Stimulated activated CD8-positive, alpha-beta memory T cell treated with anti-CD3 and anti-CD28 coated beads, Interleukin-2, amount 100 ng/mL, for 48 hours (primary cell): ENCODE measurements around the gene WWOX.

Experiments used
- DNase-seq, 2 donors: peaks; one replicate each; pipeline ENCODE4 v3.0.0-alpha.2; 2020; ENCODE audit warnings: low read depth in 2 of 2

WWOX gene

DNA sequence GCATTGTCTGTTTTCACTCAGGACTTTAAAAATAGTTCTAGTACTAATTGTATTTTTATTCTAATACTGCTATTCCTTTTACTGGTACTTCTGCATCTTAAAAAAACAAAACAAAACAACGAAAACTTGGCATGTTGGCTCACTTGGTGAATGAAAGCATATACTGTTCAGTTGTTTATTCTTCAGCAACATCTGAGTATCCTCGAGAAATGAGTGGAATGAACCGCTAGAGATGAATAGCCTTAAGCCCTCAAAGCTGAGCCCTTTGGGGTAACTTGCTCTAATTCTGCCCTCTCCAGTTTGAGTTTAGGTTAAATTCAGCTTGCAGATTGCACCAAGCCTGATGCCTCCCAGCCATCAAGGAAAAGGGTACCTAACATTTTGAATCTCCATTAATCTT lies 126.5 kb downstream of the WWOX start:
- no peak for DNase-seq

DNA sequence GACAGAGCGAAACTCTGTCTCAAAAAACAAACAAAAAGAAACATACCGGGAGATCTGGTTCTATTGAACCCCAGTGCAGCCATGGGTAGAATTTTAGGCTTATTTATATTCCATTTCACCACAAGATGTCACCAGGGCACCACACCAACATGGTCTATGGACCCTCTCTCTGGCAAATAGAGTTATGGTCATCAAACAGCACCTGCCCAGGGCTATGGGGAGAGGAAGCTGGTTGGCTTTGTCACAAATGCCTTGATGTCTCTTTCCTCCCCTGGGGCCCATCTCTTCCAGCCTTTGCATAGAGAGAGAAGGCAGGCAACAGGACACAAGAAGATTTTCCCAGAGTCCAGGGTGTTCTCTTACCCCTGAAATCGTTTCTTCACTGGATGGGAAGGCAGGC lies 128.4 kb downstream of the WWOX start:
- no peak for DNase-seq

DNA sequence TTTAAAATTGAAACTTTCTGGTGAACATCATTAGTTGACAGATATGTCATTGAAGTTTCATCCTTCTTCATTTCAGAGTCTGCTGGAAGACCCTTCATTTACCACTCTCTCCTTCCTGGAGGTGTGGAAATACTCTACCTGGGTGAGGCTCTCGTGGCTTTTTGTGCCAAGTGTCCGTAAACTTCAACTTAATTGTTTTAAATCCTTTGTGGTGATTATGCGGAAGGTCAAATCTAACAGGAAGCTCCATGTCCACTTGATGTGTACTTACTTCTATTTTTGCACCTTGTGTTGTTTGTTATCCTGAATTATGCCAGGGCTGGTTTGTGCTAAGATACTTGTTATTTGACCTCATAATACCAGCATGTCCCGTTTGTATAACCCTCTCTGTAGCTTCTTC lies 129.2 kb downstream of the WWOX start:
- DNase-seq: no peak

DNA sequence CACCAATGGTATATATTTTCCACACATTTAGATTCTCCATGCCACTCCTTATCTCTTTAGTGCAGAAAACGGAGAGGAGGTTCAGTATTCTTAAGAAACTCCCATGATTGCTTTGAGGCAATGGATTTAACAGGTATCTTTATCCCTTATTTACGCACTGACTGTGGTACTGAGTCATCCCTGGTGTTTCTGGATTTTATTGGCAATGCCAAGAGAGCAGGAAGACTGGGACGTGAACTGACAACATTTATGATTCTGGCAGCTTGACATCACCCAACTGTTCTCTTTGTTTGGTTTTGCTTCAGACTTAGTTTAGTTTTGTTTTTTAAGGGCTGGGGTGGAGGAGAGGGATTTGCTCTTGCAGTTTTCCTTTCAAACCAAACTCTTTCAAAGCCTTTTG lies 131.4 kb downstream of the WWOX start:
- DNase-seq: no peak

DNA sequence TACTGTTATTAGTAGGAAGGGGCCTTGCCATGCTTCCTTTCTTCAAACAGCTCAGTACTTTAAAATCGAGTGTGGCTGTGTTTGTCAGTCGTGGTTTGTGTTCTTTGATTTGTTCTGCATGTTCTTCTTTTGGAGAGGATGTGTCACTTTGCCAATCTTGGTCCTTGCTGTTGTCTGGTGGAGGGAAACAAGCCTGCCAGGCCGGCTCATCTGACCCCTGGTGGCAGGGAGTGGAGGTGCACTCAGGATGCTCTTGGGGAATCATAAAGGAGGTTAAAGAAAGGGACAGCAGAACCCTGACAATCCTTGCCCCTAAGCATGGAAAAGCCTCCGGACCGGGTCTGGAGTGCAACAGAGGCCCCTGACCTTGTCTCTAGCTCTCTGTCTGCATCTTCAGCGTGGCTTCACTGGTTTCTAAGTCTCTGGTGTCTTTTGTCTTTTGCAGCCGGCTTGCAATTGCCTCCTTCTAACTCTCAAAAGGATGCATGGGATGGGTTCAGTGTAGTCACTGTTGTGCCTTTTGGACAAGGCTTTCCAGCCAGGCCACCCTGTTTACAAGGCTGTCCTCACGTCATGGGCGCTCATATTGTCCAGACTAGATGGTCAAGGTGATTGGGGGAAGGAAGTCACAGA lies 135.8 kb downstream of the WWOX start:
- DNase-seq: peak; percentile 41 to 54

GRCh38 chr16:78235876-78236275 lies 136.4 kb downstream of the WWOX start:
- no peak for DNase-seq

DNA sequence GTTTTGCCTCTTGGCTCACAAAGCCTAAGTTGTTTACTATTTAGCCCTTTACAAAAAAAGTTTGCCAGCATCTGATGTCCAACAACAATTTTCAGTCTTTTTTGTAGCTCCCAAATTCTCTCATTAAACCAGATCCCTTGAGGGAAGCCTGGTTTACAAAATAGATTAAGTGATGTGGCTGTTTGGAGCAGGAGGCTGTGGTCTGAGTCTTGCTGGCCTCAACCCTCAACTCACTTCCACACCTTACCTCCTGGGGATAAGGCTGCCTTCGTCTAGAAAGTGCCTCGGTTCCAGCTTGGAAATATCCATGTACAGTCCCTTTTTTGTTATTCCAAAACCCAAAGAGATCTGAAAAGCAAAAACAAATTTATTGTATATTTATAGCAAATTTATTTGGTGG lies 138.4 kb downstream of the WWOX start:
- DNase-seq: no peak

- DNase-seq: no peak
Measured at GRCh38 chr16:78240459-78241222, 141.2 kb downstream of the WWOX start.

- DNase-seq: no peak
Measured at GRCh38 chr16:78242239-78242630, 142.8 kb downstream of the WWOX start.

GRCh38 chr16:78244131-78244895 lies 144.9 kb downstream of the WWOX start:
- DNase-seq: no peak

GRCh38 chr16:78246559-78246958 lies 147.1 kb downstream of the WWOX start:
- no peak for DNase-seq

DNA sequence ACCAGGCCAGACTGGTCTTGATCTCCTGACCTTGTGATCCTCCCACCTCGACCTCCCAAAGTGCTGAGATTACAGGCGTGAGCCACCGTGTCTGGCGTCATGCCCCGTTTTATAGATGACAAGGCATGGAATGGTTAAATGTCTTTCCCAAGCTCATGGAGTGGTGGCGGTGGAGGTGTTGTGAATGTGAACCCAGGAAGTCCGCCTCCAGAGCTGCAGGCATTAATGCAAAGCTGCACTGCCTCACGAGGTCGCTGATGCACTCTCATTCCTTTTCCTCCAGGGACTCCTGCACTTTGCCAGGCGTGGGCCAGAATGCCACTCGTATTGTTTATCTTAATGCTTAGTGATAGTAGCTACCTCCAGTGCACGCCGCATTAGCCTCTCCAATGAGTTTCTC lies 149.6 kb downstream of the WWOX start:
- no peak for DNase-seq

DNA sequence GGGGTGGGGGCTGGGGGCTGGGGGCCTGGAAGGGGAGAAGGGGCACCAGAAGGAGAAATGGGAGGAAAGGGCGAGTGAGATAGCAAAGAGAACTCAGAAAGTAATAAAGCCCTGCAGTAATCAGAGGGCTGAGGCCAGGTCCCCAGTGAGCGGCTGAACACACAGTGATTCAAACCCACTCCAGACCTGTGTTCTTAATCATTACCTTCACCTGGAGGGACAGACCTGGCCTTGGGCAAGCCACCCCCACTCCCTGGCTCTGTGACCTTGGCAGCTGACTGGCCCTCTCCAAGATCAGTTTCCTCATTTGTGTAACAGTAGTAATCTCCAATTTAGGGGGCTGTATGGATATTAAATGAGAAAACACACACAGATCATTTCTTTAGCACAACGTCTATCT lies 150.4 kb downstream of the WWOX start:
- no peak for DNase-seq

DNA sequence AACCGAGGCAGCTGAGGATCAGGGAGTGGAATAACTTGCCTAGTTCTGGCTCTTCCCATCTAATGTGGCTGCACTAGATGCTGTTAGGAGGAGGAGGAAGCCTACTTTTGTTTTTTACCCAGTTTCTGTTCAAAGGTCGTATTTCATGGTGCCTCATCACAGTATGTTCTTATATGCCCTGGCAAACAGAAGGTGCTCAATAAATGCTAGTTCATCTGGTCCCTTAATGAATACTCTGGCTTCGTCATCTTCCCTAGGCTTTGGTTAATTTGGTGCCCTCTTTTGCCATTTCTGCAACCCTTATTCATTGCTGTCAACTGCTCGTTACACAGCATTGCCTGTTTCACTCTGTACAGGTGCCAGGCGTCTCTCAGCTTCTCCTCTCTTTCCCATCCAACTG lies 151.7 kb downstream of the WWOX start:
- DNase-seq: no peak

GRCh38 chr16:78252757-78253156 lies 153.3 kb downstream of the WWOX start:
- no peak for DNase-seq

DNA sequence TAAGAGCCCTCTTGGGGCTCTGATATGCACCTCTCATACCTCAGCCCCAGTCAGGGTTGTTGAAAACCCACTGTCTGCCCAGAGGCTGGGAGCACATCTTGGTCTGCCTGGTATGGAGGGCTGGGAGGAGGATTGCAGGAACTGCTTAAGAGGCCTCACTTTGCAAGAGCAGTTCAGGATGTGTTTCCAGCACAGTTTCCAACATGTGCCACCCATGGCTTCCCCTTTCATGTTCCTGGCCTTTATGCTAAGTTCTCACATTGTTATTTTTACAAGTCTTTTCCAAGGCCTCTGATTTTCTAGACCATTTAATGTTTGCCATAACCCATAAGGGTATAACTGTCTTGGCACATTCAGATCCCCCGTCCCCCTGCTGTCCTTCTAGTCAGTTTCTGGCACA lies 155.4 kb downstream of the WWOX start:
- no peak for DNase-seq

GRCh38 chr16:78256686-78257375 lies 157.4 kb downstream of the WWOX start:
- no peak for DNase-seq

DNA sequence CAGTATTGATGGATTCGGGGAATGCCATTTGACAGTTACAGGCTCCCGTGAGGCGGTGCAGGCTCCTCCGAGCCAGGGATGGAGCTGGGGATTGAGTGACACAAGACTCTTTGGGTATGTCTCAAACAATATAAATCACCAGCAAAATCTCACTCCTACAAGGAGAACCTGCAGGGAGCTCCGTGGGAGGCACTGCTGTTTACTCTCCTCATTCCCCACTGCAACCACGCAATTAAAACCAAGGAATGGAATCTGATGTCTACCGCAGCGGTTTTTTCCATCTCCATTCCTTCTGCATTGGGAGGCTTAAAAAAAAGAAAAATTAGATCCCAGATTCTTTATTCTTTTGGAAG lies 157.9 kb downstream of the WWOX start:
- DNase-seq: no peak

DNA sequence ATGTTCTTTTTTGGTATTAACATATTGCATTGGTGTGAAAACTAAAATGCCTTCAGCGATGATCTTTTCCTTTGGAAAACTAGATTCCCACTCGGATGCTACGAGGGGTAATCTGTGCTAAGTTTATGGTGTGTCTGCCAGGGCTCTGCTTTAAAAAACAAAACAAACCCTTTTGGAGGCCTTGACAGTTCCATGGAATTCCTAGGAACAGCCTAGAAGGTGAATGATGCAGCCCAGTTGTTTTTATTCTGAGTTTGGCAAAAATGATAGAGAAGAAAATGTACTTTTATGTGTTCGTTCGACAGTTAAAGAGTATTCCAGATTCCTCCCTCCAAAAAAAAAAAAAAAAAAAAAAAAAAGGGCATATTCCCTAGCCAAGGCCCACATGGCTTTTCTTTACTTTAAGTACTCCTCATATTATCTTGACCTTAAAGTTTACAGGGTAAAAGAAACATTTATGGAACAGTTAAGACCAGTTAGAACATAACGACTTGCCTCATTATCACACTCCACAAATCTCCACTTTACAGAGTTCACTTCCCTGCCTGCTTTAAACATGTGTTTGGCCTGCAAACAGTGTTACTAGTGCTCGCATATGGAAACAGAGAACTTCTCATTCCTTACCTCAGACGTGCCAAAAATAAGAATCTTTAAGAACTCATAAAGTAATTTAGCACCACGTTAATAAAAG lies 159.1 kb downstream of the WWOX start:
- no peak for DNase-seq

- DNase-seq: no peak
Measured at GRCh38 chr16:78259873-78260272, 160.4 kb downstream of the WWOX start.

DNA sequence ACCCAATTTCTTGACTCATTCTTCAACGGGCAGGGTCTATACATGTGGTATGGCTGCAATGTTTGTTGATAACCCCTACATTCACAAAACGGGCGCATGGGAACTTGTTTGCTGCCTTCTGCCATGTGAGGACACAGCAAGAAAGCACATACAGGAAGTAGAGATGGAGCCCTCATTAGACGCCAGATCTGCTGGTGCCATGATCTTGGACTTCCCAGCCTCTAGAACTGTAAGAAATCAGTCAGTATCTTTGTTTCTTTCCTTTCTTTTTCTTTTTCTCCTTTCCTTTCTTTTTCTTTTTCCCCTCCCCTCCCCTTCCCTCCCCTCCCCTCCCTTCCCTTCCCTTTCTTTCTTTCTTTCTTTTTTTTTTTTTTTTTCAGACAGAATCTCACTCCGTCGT lies 165.2 kb downstream of the WWOX start:
- no peak for DNase-seq

DNA sequence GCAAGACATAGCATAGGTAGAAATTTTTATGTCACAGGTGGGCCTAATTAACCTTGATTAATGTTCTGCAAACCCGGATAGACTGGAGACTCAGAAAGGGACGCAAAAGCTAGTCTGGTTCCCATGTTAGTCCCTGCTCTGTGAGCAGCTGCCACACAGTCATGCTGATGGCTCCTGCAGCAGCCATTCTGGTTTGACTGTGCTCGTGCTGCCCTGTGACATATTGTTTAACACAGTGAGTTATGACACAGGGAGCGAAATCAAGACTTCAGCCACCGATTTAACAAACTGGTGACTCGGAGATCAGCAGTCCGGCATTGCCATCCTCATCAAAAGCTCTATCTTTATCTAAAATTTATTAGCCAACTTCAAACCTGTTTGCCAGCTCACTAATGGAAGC lies 169.8 kb downstream of the WWOX start:
- no peak for DNase-seq
